GM21447 (cell line): Measurements from ENCODE around the gene CCDC85C.

Source experiments
- ATAC-seq: cut with Tn5 transposase; IDR thresholded peaks from one replicate; pipeline ENCODE4 v1.9.1; 2021; ENCODE audit not compliant: unreplicated experiment

CCDC85C gene

GRCh38 chr14:99560922-99561683, 42.9 kb downstream of the CCDC85C start:
- ATAC-seq = no peak

DNA sequence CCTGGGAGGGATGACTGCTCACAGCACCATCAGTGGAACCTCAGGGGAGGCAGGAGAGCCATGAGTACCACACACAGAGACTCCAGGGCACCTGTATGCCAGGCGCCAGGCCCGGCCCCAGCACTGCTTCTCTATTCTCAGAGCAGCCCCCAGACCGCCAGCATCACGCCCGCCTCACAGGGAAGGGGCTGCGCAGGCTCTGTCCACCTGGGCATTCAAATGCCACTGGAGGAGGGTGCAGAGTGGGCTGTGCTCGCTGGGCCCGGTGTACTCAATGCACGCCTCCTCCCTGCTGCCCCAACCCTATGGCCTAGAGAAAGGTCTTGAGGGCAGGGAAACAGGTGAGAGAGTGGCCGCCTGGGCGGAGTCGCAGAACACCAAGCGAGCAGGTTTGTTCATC, 43.6 kb downstream of the CCDC85C start:
- no peak for ATAC-seq

DNA sequence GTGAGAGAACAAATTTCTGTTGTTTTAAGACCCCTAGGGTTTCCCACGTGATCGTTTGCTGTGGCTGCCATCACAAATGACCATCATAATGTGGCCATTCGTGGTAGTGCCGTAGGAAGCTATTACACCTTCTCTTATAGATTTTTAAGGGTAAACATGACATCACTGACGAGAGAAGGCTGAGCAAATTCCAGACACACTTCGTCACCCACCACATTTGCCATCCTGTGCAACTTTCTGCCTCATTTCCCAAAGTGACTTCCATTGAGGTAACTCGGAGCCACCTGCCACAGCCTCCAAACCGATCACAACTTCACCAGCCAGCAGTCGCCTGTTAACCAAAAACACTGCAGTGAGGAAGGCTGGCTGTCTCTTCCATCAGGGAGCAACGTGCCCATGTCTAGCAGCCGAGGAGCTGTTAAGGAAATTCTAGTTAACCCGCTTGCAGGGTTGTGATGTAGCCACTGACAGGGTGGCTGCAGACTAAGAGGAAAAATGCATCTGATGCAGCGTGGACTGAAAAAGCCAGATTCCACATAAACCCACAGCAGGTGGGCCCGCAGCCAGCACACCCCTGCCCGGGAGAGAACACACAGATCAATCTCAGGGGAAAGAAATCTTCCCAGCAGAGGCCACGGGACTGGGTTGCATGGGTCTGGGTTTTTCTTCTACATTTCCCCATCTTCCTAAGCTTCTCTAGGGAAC, 44.6 kb downstream of the CCDC85C start:
- no peak for ATAC-seq

- no peak for ATAC-seq
Measured at GRCh38 chr14:99556134-99556791, 47.7 kb downstream of the CCDC85C start.

- ATAC-seq = no peak
Measured at GRCh38 chr14:99554757-99555531, 49.1 kb downstream of the CCDC85C start.

GRCh38 chr14:99554184-99554583, 49.8 kb downstream of the CCDC85C start:
- ATAC-seq = no peak

DNA sequence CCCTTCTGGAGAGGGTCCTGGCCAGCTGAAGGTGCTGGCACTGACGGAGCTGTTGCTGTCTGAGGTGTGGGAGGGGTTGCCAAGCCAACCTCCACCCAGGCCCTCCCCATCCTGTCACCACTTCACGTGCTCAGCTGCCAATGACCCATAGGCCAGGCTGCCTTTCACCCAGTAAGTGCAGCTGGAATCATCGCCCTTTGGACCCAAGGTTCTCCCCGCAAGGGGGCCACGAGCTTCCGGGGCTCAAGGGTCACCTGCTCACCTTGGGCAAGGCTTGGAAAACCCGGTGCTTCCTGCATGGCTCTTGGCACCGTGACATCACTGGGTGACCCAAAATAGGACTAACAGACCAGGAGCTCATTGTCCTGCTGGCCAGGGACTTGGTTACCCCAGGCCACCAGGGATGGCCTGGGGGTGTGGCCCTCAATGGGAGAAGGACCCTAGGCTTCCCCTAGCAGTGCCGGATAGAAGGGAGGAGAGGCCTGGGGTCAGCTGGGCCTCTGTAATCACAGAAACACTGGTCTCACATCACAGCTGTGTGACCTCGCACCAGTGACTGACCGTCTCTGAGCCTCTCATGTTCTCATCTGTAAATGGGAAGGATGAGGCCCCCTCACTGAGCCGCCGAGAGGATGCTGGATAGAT, 51.3 kb downstream of the CCDC85C start:
- ATAC-seq = no peak

GRCh38 chr14:99552021-99552553, 51.9 kb downstream of the CCDC85C start:
- ATAC-seq = no peak

GRCh38 chr14:99551034-99551922, 52.7 kb downstream of the CCDC85C start:
- ATAC-seq = no peak

GRCh38 chr14:99550387-99550992, 53.5 kb downstream of the CCDC85C start:
- no peak for ATAC-seq

DNA sequence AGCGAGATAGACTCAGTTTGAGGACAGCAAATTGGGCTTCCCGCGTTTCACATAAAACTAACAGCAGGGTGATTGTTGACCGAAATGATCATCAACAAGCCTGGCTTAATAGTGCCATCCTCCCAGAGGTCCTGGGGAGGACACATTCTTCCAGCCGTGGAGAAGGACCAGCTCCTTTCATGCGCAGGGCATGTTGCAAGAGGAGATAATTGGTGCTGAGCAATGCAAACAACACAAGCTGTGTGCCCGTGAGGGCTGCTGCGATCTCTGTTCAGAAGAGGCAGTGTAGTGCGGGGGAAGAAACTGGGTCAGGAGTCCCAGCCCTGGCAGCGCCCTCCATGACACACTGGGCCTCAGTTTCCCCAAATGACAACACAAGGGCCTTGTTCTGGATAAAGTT, 54.3 kb downstream of the CCDC85C start:
- no peak for ATAC-seq

DNA sequence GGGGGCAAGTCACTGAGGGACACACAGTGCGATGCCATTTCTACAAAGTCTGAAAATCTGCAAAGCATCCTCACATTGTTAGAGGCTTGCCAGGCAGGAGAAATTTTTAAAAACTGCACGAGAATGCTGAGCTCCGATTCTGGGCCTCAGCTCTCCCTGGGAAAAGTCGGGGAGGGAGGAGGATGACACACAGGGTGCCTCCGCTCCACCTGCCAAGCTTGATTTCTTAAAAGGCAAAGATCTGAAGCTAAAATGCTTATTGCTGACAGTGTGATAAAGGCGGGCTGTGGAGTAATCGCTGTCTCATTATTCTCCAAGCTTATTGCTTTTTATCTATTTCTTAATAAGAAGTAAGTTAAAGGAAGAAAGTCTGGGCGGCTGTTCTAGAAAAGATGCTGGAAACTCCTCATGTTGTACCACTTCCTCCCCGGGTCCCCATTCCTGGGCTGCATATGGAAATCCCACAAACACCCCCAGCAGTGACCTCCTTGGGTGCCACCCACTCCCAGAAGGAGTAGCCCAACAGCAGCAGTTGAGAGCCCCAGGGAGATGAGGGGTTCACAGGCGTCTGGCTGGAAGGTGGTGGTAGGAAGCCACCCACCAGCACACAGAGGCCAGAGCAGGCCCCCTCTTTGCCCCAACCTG, 55.0 kb downstream of the CCDC85C start:
- ATAC-seq = no peak

- ATAC-seq = no peak
Measured at GRCh38 chr14:99548255-99548654, 55.8 kb downstream of the CCDC85C start.

GRCh38 chr14:99546234-99546879, 57.6 kb downstream of the CCDC85C start:
- no peak for ATAC-seq

- ATAC-seq = no peak
Measured at GRCh38 chr14:99545586-99545985, 58.4 kb downstream of the CCDC85C start.

DNA sequence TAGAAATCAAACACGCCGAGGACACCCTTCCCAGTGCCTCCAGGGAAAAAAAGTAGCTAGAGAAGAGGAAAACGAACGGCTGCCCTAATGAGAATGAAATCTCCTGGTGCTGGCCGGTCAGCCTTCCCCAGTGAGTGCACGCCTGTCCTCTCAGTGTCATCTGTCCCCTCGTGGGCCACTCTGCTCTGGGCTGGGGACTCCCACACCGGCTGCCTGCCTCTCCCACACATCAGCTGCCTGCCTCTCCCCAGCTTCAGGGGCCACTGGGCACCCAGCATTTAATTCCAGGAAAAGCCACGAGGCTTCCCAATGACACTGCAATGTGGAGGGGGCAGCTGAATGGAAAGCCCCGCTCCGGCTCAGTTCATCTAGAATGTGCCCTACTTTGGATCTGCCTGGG, 59.0 kb downstream of the CCDC85C start:
- no peak for ATAC-seq

DNA sequence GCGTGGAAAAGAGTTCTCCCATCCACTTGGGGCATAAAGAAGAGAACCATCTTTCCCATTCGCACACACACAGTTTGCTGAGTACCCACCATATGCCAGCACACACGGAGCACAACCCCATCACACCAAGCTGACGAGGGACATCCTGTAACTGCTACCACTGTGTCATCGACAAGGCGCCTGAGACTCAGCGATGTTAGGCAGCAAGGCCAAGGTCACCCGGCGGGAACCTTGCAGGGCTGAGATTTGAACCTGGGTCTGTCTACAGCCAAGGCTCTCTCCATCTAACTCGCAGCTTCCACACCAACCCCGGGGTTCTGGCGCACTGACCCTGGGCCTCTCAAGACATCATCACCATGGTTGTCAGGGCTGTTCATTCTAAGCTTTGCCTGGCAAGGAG, 60.0 kb downstream of the CCDC85C start:
- ATAC-seq = no peak

GRCh38 chr14:99543370-99543769, 60.6 kb downstream of the CCDC85C start:
- ATAC-seq = no peak
